ENCODE measurements around the gene WDR90.

Gene WDR90

GRCh38 chr16:636206-637080 lies 12.7 kb upstream of the WDR90 start, which contains the start of gene METTL26 (continued):
- TF ChIP-seq ZNF140 (tag by site-specific recombination; IDR thresholded peaks at IDR 0.05) (no peak), ZIC2 (tag by site-specific recombination; IDR thresholded peaks at IDR 0.05) (peak; percentile 82), ZNF518A (tag by site-specific recombination; conservative IDR thresholded peaks at IDR 0.05; ENCODE audit: low read depth) (no peak), ZNF132 (tag by site-specific recombination; IDR thresholded peaks at IDR 0.05; ENCODE audit: borderline replicate concordance) (no peak), ZNF76 (tag by site-specific recombination; IDR thresholded peaks at IDR 0.05; ENCODE audit: borderline replicate concordance, low read depth) (peak; percentile 99), ZNF292 (tag by site-specific recombination; IDR thresholded peaks at IDR 0.05; ENCODE audit: borderline replicate concordance, low read depth) (no peak), PRDM4 (tag by site-specific recombination; IDR thresholded peaks at IDR 0.05) (no peak), ZFP3 (tag by site-specific recombination; IDR thresholded peaks at IDR 0.05; ENCODE audit: low read depth) (no peak), ZNF449 (tag by site-specific recombination; IDR thresholded peaks at IDR 0.05) (peak; percentile 71; the same call in 1 of the 2 replicates), ZNF221 (tag by site-specific recombination; IDR thresholded peaks at IDR 0.05; ENCODE audit: borderline replicate concordance) (no peak), ZNF658 (tag by site-specific recombination; IDR thresholded peaks at IDR 0.05) (no peak), ZEB2 (tag by site-specific recombination; IDR thresholded peaks at IDR 0.05) (peak; percentile 89), ZNF18 (tag by site-specific recombination; IDR thresholded peaks at IDR 0.05) (no peak), YY2 (tag by site-specific recombination; IDR thresholded peaks at IDR 0.05) (0 out of 2 replicates have a peak, but pooled peaks have one; percentile 31), GLIS2 (tag by site-specific recombination; IDR thresholded peaks at IDR 0.05) (no peak), ZFP69B (tag by site-specific recombination; IDR thresholded peaks at IDR 0.05) (peak; percentile 58), ZNF16 (tag by site-specific recombination; IDR thresholded peaks at IDR 0.05; ENCODE audit: low read depth) (no peak), KLF9 (tag by site-specific recombination; IDR thresholded peaks at IDR 0.05; ENCODE audit: low read depth) (peak; percentile 83), ATF2 (tag by site-specific recombination; IDR thresholded peaks at IDR 0.05; ENCODE audit: low read depth) (no peak), ZSCAN23 (tag by site-specific recombination; IDR thresholded peaks at IDR 0.05) (0 out of 2 replicates have a peak, but pooled peaks have one; percentile 13), ZNF530 (tag by site-specific recombination; IDR thresholded peaks at IDR 0.05; ENCODE audit: low read depth) (no peak), GLI2 (tag by site-specific recombination; IDR thresholded peaks at IDR 0.05; ENCODE audit: borderline replicate concordance, low read depth) (no peak), ZNF248 (tag by site-specific recombination; IDR thresholded peaks at IDR 0.05) (no peak), PRDM6 (tag by site-specific recombination; IDR thresholded peaks at IDR 0.05) (no peak), ZNF621 (tag by site-specific recombination; IDR thresholded peaks at IDR 0.05) (no peak)

All from HEK293 (cell line).